ENCODE results near the gene ZNF460. TPM values are rescaled to one million over a fixed set of nuclear protein-coding genes. Genes with fewer than 3 reads are reported as not detected.
"Not testable (repeated sequence)": the region's sequence is repeated elsewhere in the genome, so short reads cannot be mapped to it uniquely, and the experiment has no call there.

ZNF460 gene
- total RNA-seq, 2 experiments from 2014 or later: 59.1 to 63.1 TPM

- TF ChIP-seq CTCF (IDR thresholded peaks at IDR 0.05): no peak
Observed at GRCh38 chr19:57276430-57276829, 3.9 kb upstream of the ZNF460 start.

GRCh38 chr19:57278481-57278880 is 1.8 kb upstream of the ZNF460 start:
- intact Hi-C loops (cut with micrococcal nuclease); H3K9me3 Mint-ChIP-seq; ATAC-seq; CTCF ChIA-PET; H3K27ac Mint-ChIP-seq; H3K4me3 Mint-ChIP-seq; H3K27me3 Mint-ChIP-seq; DNase-seq: not testable (repeated sequence)
- Mint-ChIP-seq H3K36me3 (ENCODE audit: low read depth) (peaks cover 47% of the 10 kb centered on the region), H3K4me1 (ENCODE audit: low read depth) (peaks cover 26% of the 10 kb centered on the region)
- POLR2A ChIA-PET: interaction anchor here (0.6 to 1.1 kb wide), 3 partner anchors 38 to 366 kb away, joined by 3 to 4 read pairs (median 3); partner anchors contain the start of gene ZNF805

More at GRCh38 chr19:57276430-57276829, 3.9 kb upstream of the ZNF460 start:
- no peak for DNase-seq
- intact Hi-C loops (cut with micrococcal nuclease): no loop called here
- Mint-ChIP-seq H3K9me3 (peaks cover 6% of the 10 kb centered on the region), H3K27ac (no peak overlapping the region), H3K27me3 (no peaks in the 10 kb centered on the region), H3K4me3 (no peak overlapping the region), H3K36me3 (ENCODE audit: low read depth) (peaks cover 43% of the 10 kb centered on the region), H3K4me1 (ENCODE audit: low read depth) (peaks cover 10% of the 10 kb centered on the region)
- ChIA-PET POLR2A (interaction anchor here (0.6 to 1.3 kb wide), 2 partner anchors 104 to 158 kb away, joined by 3 to 4 read pairs; no protein-coding TSS in a partner anchor), CTCF (no interaction called here)
- no peak for ATAC-seq

GRCh38 chr19:57279418-57280164 is 694 bp upstream of the ZNF460 start:
- DNase-seq: peak; percentile 89
- Mint-ChIP-seq H3K4me3 (no peak overlapping the region), H3K4me1 (ENCODE audit: low read depth) (peaks cover 29% of the 10 kb centered on the region), H3K36me3 (ENCODE audit: low read depth) (peaks cover 47% of the 10 kb centered on the region), H3K9me3 (no peaks in the 10 kb centered on the region), H3K27me3 (no peaks in the 10 kb centered on the region), H3K27ac (no peak overlapping the region)
- no peak for TF ChIP-seq CTCF (IDR thresholded peaks at IDR 0.05)
- intact Hi-C loops (cut with micrococcal nuclease): loop anchor here (1.0 to 10.0 kb wide), 2 partner anchors 39 to 85 kb away; partner anchors contain the start of genes TRAPPC2B, ZNF547 and ZNF805
- ChIA-PET CTCF (no interaction called here), POLR2A (interaction anchor here (0.6 to 1.4 kb wide), 4 partner anchors 32 to 156 kb away, joined by 3 read pairs; no protein-coding TSS in a partner anchor)
- ATAC-seq: peak; percentile 68

- peak; percentile 45 for DNase-seq
- CTCF ChIA-PET: no interaction called here
- Mint-ChIP-seq H3K36me3 (ENCODE audit: low read depth) (peaks cover 55% of the 10 kb centered on the region), H3K4me3 (no peak overlapping the region), H3K9me3 (no peaks in the 10 kb centered on the region), H3K27ac (no peak overlapping the region), H3K4me1 (ENCODE audit: low read depth) (peaks cover 35% of the 10 kb centered on the region), H3K27me3 (no peaks in the 10 kb centered on the region)
- POLR2A ChIA-PET: no interaction called here
- intact Hi-C loops (cut with micrococcal nuclease): loop anchor here (1.0 to 10.0 kb wide), 2 partner anchors 41 to 84 kb away; partner anchors contain the start of genes TRAPPC2B, ZNF547 and ZNF805
- TF ChIP-seq CTCF (IDR thresholded peaks at IDR 0.05): no peak
- no peak for ATAC-seq
Observed at GRCh38 chr19:57280962-57281400, 696 bp downstream of the ZNF460 start.

GRCh38 chr19:57282011-57282643 is 1.8 kb downstream of the ZNF460 start:
- no peak for TF ChIP-seq CTCF (IDR thresholded peaks at IDR 0.05)
- intact Hi-C loops (cut with micrococcal nuclease): loop anchor here (10.0 kb wide), 1 partner anchor 83 kb away; the partner anchor contains the start of genes TRAPPC2B and ZNF547
- peak; percentile 73 for DNase-seq
- Mint-ChIP-seq H3K9me3 (peaks cover 5% of the 10 kb centered on the region), H3K27ac (no peak overlapping the region), H3K27me3 (no peaks in the 10 kb centered on the region), H3K4me3 (no peak overlapping the region), H3K36me3 (ENCODE audit: low read depth) (peaks cover 64% of the 10 kb centered on the region), H3K4me1 (ENCODE audit: low read depth) (peaks cover 38% of the 10 kb centered on the region)
- ChIA-PET CTCF (no interaction called here), POLR2A (no interaction called here)
- ATAC-seq: peak; percentile 18

Data from activated CD8-positive, alpha-beta T cell treated with anti-CD3 and anti-CD28 coated beads for 36 hours (primary cell).